GM19463 (cell line): ENCODE results near the gene TMED8.
"Not testable (repeated sequence)": the region's sequence is repeated elsewhere in the genome, so short reads cannot be mapped to it uniquely, and the experiment has no call there.

Source experiments
- ATAC-seq: cut with Tn5 transposase; IDR thresholded peaks from one replicate; pipeline ENCODE4 v1.9.1; 2021; ENCODE audit warnings: mild to moderate bottlenecking, moderate library complexity; ENCODE audit not compliant: unreplicated experiment

Gene TMED8

GRCh38 chr14:77369285-77369684, 7.6 kb downstream of the TMED8 start:
- no peak for ATAC-seq

GRCh38 chr14:77364146-77364545, 12.7 kb downstream of the TMED8 start:
- ATAC-seq = peak; percentile 82

GRCh38 chr14:77359626-77360025, 17.3 kb downstream of the TMED8 start:
- ATAC-seq = no peak

- no peak for ATAC-seq
Measured at GRCh38 chr14:77356899-77357298, 20.0 kb downstream of the TMED8 start.

GRCh38 chr14:77355811-77356210, 21.1 kb downstream of the TMED8 start:
- ATAC-seq = no peak

GRCh38 chr14:77353469-77354141, 23.3 kb downstream of the TMED8 start:
- no peak for ATAC-seq

GRCh38 chr14:77347751-77348150, 29.1 kb downstream of the TMED8 start:
- no peak for ATAC-seq

- no peak for ATAC-seq
Measured at GRCh38 chr14:77346495-77346894, 30.4 kb downstream of the TMED8 start.

- no peak for ATAC-seq
Measured at GRCh38 chr14:77344377-77344996, 32.4 kb downstream of the TMED8 start.

- ATAC-seq = no peak
Measured at GRCh38 chr14:77343662-77344061, 33.2 kb downstream of the TMED8 start.

- ATAC-seq = no peak
Measured at GRCh38 chr14:77342726-77343397, 34.0 kb downstream of the TMED8 start.

GRCh38 chr14:77340389-77340788, 36.5 kb downstream of the TMED8 start:
- ATAC-seq = no peak

GRCh38 chr14:77339407-77339806, 37.5 kb downstream of the TMED8 start:
- no peak for ATAC-seq

GRCh38 chr14:77338302-77338701, 38.6 kb downstream of the TMED8 start:
- no peak for ATAC-seq

GRCh38 chr14:77337880-77338279, 39.0 kb downstream of the TMED8 start:
- no peak for ATAC-seq

- not testable (repeated sequence) for ATAC-seq
Measured at GRCh38 chr14:77337255-77337654, 39.6 kb downstream of the TMED8 start.

- ATAC-seq = no peak
Measured at GRCh38 chr14:77335576-77335975, 41.3 kb downstream of the TMED8 start.

GRCh38 chr14:77329872-77330271, 47.0 kb downstream of the TMED8 start:
- ATAC-seq = no peak

GRCh38 chr14:77327111-77327510, 49.8 kb downstream of the TMED8 start:
- ATAC-seq = no peak

GRCh38 chr14:77325746-77326094, 51.2 kb downstream of the TMED8 start:
- no peak for ATAC-seq

- no peak for ATAC-seq
Measured at GRCh38 chr14:77324816-77325745, 51.8 kb downstream of the TMED8 start.
